ENCODE results near the gene ZNF548.

The ZNF548 gene

DNA sequence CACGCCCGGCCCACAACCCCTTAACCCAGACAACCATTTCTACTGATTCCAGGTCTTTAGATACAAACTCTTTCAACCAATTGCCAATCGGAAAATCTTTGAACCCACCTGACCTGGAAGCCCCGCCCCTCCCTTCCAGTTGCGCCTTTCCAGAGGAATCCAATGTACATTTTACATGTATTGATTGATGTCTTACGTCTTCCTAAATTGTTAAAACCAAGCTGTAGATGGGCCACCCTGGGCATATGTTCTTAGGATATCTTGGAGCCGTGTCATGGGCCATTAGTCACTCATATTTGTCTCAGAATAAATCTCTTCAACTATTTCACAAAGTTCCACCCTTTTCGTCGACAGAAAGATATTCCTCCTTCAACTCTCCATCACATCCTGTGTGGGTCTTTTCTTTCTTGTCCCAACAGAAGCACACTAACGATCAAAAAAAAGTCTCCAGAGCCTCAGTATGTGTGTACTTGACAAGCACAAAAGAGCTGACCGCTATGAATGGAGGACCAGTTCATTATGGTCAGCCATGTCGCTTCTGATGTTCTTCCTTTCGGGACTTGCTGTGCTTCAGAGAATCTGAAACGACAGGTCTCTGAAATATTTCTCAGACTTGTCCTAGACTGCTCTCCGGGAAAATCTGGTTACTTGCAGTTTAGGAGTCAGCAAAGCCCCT lies 44.9 kb downstream of the ZNF548 start:
- peak overlapping the region; percentile 91 for H3K4me3 ChIP-seq (ENCODE audit: low read depth, low read length)
- no peak for DNase-seq (ENCODE audit: low read depth)
- TF ChIP-seq, protein P1, sequence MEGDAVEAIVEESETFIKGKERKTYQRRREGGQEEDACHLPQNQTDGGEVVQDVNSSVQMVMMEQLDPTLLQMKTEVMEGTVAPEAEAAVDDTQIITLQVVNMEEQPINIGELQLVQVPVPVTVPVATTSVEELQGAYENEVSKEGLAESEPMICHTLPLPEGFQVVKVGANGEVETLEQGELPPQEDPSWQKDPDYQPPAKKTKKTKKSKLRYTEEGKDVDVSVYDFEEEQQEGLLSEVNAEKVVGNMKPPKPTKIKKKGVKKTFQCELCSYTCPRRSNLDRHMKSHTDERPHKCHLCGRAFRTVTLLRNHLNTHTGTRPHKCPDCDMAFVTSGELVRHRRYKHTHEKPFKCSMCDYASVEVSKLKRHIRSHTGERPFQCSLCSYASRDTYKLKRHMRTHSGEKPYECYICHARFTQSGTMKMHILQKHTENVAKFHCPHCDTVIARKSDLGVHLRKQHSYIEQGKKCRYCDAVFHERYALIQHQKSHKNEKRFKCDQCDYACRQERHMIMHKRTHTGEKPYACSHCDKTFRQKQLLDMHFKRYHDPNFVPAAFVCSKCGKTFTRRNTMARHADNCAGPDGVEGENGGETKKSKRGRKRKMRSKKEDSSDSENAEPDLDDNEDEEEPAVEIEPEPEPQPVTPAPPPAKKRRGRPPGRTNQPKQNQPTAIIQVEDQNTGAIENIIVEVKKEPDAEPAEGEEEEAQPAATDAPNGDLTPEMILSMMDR (conservative IDR thresholded peaks at IDR 0.05; ENCODE audit: low read depth, low read length) = no peak

DNA sequence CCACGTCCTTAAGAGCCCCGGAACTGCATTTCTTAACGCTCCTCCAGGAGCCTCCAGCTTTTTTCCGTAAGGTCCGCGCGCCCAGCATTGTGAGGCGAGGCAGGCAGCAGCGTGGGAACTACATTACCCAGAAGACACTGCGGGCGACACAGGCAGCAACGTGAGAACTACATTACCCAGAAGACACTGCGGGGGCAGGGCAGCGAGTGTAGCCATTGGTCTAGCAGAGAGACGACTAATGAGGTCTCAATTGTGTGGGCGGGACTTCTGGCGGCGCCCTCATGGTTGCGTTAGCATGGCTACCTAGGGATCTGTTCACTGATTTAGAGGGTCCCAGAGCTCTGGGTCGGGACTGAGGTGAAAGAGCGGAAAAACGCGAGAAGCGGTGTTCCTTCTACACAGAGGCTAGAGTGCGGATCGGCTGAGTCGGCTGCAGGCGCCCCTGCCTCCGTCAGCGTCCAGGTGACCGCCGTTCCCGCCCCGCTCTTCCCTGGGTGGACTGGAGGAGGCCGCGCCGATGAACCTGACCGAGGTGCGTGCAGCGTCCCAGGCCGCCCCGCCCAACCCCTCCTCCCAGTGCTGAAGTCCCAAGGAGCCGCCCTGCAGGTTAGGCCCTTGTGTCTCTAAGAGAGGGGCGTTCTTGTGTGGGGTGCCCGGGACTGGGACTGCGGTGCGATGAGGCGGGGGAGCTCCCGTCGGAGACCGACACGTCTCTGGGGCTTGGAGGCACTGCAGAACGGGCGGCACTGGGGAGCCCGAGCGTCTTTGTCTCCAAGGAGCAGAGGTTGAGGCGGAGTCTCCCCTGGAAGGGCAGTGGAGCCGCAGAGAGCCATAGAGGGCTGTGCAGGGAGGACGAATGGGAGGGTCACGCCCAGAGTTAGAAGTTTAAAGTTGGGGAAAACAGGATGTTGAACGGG lies 45.7 kb downstream of the ZNF548 start, which contains the start of gene ZNF749:
TSS of gene ZNF749 (plus strand) at position 264 of the 917 bp plus-strand sequence. CDS start at position 518, 254 bp downstream.
- peak within 1 kb of the TSS; percentile 91 for H3K4me3 ChIP-seq (ENCODE audit: low read depth, low read length)
- TF ChIP-seq, protein P1 (conservative IDR thresholded peaks at IDR 0.05; ENCODE audit: low read depth, low read length) = no peak
- DNase-seq (ENCODE audit: low read depth) = peak; percentile 99

DNA sequence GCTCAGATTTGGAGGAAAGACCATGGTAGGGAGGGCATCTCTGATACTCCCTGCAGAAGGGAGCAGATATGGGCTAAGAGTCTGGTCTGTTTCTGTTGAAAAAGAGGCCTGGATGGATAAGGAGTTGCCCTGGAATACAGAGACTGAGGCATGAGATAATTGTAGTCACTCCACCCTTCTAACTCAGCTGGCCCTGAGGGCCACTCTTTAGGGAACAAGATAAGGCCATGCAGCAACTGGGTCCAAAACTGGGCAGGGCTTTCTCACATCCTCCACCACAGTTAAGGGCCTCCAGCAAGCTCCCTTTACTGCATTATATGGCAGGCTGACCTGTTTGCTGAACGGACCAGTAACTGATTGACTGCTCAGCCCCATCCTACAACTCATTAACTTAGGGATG lies 46.8 kb downstream of the ZNF548 start:
- no peak for DNase-seq (ENCODE audit: low read depth)
- TF ChIP-seq, protein P1 (conservative IDR thresholded peaks at IDR 0.05; ENCODE audit: low read depth, low read length) = no peak
- peak overlapping the region; percentile 91 for H3K4me3 ChIP-seq (ENCODE audit: low read depth, low read length)

DNA sequence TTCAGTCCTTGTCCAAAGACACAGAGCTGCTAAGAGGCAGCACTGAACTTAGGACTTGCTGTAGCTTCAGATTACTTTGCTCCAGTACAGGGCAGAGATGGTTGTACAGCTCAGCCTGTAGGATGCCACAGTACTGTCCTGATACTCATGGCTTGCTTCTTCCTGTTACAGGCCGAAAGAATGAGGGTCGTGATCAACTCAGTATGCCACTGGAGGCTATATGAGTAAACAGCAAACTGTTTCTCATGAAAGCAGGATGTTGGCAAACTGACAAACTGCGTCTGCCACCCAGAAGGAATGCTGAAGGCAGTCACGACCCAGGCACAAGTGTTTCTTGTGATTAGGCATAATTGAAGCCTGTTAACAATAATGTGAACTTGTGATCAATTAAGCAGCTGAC lies 48.3 kb downstream of the ZNF548 start:
- TF ChIP-seq, protein P1 (conservative IDR thresholded peaks at IDR 0.05; ENCODE audit: low read depth, low read length) = no peak
- no peak overlapping the region for H3K4me3 ChIP-seq (ENCODE audit: low read depth, low read length)
- DNase-seq (ENCODE audit: low read depth) = no peak

DNA sequence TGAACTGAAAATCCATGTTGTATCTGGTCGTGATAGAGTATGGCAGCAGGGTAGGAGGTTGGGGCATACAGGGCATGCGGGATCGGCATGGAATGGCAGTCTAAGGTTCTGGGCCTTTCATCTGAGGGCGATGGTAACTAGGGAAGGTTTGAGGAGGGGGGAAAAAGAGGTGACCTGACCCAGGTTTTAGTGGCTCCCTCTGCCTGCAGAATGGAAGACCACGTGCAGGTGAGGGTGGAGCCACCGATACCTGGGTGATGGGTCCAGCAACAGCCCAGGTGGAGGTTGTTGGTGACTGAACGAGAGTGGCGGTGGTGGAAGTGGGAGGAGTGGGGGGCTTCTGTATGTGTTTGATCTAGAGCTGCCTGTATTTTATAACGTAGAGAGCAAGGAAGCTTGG lies 49.3 kb downstream of the ZNF548 start:
- no peak overlapping the region for H3K4me3 ChIP-seq (ENCODE audit: low read depth, low read length)
- TF ChIP-seq, protein P1 (conservative IDR thresholded peaks at IDR 0.05; ENCODE audit: low read depth, low read length) = no peak
- DNase-seq (ENCODE audit: low read depth) = no peak

DNA sequence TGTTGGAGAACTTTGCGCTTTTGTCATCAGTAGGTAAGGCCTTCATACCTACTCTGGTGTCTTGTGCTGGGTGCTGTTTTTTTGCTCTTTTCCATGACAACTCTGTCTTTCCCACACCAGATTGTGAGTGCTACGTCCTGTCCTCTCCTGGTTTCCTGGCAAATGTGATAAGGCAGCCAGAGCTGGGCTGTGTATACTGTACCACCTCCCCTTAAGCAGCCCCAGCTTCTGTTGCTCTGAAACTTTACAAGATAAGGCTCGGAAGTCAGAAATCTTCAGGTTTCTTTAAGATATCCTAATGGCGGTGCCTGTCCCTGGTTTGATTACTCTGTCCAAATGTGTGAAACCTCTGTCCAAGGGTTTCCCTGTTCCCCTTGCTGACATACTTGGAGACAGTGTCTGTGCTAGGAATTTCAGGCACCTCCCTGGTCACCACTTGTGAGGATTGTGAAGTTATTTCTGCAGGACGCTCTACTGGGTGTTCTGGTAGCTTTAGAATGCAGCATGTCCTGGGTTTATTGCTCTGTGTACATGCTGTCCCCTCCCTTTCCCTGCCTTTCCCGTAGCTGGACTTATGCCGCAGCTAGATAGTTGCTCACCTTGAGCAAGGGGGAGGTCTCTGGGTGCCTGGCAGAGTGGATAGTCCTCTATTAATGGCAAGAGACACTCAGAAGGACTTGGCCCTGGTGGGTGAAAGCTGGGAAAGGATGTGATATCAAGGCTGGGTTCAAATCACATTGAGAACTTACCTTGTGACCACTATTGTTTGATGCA lies 52.5 kb downstream of the ZNF548 start:
- DNase-seq (ENCODE audit: low read depth) = no peak
- H3K4me3 ChIP-seq (ENCODE audit: low read depth, low read length) = no peak overlapping the region
- TF ChIP-seq, protein P1 (conservative IDR thresholded peaks at IDR 0.05; ENCODE audit: low read depth, low read length) = no peak

All from choroid plexus epithelial cell (primary cell).